ENCODE data around the gene SETX.

SETX gene

DNA sequence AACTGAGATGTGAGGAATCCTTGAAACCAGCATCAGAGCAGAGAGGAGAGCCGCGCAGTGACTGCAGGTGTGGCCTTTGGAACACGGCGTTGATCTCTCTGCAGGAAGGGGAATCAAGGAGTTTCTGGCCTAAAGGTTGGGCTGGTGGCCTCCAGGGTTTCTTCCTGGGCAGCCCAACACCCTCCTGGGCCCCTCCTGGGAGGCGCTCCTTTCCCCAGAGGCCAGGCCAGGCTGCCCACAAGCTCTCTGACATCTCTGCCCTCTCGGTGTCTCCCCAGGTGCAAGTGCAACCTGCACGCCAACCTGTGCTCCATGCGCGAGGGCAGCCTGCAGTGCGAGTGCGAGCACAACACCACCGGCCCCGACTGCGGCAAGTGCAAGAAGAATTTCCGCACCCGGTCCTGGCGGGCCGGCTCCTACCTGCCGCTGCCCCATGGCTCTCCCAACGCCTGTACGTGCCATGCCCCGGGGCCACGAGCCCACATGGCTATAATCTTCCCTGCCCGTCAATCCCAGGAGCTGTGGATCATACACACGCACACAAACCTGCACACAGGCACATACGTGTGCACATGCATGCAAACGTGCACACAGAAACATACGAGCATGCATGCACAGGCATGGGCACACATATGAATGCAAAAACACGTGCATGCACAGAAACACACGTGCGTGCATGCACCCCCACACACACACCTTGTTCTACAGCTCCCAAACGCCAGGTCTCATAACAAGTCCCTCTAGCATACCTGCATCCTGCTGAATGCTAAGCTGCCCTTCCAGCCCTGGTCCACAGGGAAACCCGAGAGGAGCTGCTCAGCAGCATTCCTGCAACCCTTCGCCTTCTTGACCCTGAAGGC is 128.0 kb downstream of the SETX start:
- H3K27me3 ChIP-seq (ENCODE audit: insufficient read depth, poor library complexity, severe bottlenecking), result no peaks in the 10 kb centered on the region
- no peak for DNase-seq (ENCODE audit: low read depth in 1 of 2, low spot score in 1 of 2)
- H3K27ac ChIP-seq (replicated peaks), result no peak overlapping the region
- TF ChIP-seq SPI1 (IDR thresholded peaks at IDR 0.05; ENCODE audit: borderline replicate concordance, low read depth) (no peak), POLR2AphosphoS5 (IDR thresholded peaks at IDR 0.05; ENCODE audit: low read depth) (no peak), GABPA (IDR thresholded peaks at IDR 0.05; ENCODE audit: low read depth) (no peak)
- TF ChIP-seq, protein P1, sequence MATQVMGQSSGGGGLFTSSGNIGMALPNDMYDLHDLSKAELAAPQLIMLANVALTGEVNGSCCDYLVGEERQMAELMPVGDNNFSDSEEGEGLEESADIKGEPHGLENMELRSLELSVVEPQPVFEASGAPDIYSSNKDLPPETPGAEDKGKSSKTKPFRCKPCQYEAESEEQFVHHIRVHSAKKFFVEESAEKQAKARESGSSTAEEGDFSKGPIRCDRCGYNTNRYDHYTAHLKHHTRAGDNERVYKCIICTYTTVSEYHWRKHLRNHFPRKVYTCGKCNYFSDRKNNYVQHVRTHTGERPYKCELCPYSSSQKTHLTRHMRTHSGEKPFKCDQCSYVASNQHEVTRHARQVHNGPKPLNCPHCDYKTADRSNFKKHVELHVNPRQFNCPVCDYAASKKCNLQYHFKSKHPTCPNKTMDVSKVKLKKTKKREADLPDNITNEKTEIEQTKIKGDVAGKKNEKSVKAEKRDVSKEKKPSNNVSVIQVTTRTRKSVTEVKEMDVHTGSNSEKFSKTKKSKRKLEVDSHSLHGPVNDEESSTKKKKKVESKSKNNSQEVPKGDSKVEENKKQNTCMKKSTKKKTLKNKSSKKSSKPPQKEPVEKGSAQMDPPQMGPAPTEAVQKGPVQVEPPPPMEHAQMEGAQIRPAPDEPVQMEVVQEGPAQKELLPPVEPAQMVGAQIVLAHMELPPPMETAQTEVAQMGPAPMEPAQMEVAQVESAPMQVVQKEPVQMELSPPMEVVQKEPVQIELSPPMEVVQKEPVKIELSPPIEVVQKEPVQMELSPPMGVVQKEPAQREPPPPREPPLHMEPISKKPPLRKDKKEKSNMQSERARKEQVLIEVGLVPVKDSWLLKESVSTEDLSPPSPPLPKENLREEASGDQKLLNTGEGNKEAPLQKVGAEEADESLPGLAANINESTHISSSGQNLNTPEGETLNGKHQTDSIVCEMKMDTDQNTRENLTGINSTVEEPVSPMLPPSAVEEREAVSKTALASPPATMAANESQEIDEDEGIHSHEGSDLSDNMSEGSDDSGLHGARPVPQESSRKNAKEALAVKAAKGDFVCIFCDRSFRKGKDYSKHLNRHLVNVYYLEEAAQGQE (IDR thresholded peaks at IDR 0.05; ENCODE audit: insufficient replicate concordance, low read depth), result no peak
- TF ChIP-seq, protein P2, sequence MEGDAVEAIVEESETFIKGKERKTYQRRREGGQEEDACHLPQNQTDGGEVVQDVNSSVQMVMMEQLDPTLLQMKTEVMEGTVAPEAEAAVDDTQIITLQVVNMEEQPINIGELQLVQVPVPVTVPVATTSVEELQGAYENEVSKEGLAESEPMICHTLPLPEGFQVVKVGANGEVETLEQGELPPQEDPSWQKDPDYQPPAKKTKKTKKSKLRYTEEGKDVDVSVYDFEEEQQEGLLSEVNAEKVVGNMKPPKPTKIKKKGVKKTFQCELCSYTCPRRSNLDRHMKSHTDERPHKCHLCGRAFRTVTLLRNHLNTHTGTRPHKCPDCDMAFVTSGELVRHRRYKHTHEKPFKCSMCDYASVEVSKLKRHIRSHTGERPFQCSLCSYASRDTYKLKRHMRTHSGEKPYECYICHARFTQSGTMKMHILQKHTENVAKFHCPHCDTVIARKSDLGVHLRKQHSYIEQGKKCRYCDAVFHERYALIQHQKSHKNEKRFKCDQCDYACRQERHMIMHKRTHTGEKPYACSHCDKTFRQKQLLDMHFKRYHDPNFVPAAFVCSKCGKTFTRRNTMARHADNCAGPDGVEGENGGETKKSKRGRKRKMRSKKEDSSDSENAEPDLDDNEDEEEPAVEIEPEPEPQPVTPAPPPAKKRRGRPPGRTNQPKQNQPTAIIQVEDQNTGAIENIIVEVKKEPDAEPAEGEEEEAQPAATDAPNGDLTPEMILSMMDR (IDR thresholded peaks at IDR 0.05; ENCODE audit: insufficient read depth, low read length), result no peak
- H3K4me3 ChIP-seq (replicated peaks; ENCODE audit: insufficient read depth, low read length), result no peak overlapping the region

DNA sequence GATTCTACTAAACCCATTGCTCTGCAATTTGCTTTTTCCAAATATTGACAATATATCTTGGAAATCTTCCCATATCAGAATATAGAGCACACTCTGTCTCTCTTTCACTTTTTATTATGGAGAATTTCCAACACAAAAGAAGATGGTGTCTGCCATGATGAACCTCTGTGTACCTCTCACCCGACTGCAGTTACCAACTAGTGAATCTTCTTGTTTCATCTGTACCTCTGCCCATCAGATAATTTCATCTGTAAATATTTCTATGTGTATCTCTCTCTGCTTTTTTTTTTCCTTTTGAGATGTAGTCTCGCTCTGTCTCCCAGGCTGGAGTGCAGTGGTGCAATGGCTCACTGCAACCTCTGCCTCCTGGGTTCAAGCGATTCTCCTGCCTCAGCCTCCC is 130.1 kb downstream of the SETX start:
- Histone ChIP-seq H3K27me3 (ENCODE audit: insufficient read depth, poor library complexity, severe bottlenecking) (no peaks in the 10 kb centered on the region), H3K27ac (replicated peaks) (peak overlapping the region; percentile 68), H3K4me3 (replicated peaks; ENCODE audit: insufficient read depth, low read length) (no peak overlapping the region)
- TF ChIP-seq POLR2AphosphoS5 (IDR thresholded peaks at IDR 0.05; ENCODE audit: low read depth), result no peak
- no peak for DNase-seq (ENCODE audit: low read depth in 1 of 2, low spot score in 1 of 2)

GRCh38 chr9:132221941-132222340 is 132.8 kb downstream of the SETX start:
- DNase-seq (ENCODE audit: low read depth in 1 of 2, low spot score in 1 of 2), result no peak
- Histone ChIP-seq H3K27ac (replicated peaks) (no peak overlapping the region), H3K27me3 (ENCODE audit: insufficient read depth, poor library complexity, severe bottlenecking) (no peaks in the 10 kb centered on the region), H3K4me3 (replicated peaks; ENCODE audit: insufficient read depth, low read length) (no peak overlapping the region)
- TF ChIP-seq GABPA (IDR thresholded peaks at IDR 0.05; ENCODE audit: low read depth) (no peak), SPI1 (IDR thresholded peaks at IDR 0.05; ENCODE audit: borderline replicate concordance, low read depth) (no peak), POLR2AphosphoS5 (IDR thresholded peaks at IDR 0.05; ENCODE audit: low read depth) (no peak)
- TF ChIP-seq, protein P1 (IDR thresholded peaks at IDR 0.05; ENCODE audit: insufficient replicate concordance, low read depth), result no peak
- TF ChIP-seq, protein P2 (IDR thresholded peaks at IDR 0.05; ENCODE audit: insufficient read depth, low read length), result no peak

DNA sequence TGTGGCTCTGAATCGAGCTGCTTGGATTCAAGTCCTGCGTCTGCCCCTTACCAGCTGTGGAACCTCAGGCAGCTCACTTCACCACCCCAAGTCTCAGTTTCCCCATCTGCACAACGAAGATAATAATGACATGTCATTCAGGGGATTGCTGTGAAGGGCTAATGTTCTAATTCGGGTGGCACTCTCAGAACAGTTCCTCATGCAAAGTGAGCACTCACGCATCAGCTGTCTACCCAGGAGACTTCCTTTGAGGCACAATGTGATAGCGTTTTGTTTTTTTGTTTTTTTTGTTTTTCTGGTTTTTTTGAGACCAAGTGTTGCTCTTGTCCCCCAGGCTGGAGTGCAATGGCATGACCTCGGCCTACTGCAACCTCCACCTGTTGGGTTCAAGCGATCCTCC is 136.6 kb downstream of the SETX start:
- peak overlapping the region; percentile 64 for H3K27ac ChIP-seq (replicated peaks)
- peak in 1 of 2 experiments; percentile 23 for DNase-seq (ENCODE audit: low read depth in 1 of 2, low spot score in 1 of 2)
- H3K27me3 ChIP-seq (ENCODE audit: insufficient read depth, poor library complexity, severe bottlenecking), result no peaks in the 10 kb centered on the region
- TF ChIP-seq SPI1 (IDR thresholded peaks at IDR 0.05; ENCODE audit: borderline replicate concordance, low read depth), result peak; percentile 4; the same call in 1 of the 2 replicates
- TF ChIP-seq POLR2AphosphoS5 (IDR thresholded peaks at IDR 0.05; ENCODE audit: low read depth), result no peak
- H3K4me3 ChIP-seq (replicated peaks; ENCODE audit: insufficient read depth, low read length), result no peak overlapping the region
